GM20431 (cell line): ENCODE data around the gene FAM81A.

ENCODE experiments used
- in situ Hi-C: fragments of 300-500 bp; cut with MseI, MboI; formaldehyde crosslinking; loops from one replicate; pipeline ENCODE4 v1.15.0; 2020; ENCODE audit warnings: low sequenced_read_pairs; ENCODE audit not compliant: unreplicated experiment

The FAM81A gene

DNA sequence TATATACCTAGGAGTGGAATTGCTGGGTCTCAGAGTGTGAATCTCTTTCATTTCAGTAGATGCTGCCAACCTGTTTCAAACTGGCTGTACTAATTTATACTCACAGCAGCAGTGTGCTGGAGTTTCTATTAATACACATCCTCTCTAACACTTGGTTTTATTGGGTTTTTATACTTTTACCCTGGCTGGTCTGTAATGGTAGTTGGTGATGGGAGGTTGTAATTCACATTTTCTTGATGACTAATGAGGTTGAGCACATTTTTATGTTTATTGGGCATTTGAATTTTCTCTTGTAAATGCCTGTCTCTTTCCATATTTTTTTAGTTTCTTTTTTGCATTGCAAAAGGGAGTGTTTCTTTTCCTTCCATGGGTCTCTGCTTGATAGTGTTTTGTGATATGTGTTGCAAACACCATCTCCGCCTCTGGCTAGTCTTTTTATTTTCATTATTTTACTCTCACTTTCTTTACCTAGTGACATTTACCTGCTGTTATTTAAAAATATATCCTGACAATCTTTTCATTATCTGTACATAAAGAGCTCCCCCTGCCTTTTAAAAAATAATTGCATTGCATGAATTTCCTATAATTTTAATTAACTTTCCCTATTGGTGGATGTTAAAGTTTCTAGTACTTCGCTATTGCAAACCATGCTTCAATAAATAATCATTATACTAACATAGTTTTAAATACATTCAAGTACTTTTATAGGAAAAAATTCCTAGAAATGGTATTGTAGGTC lies 124.6 kb downstream of the FAM81A start:
- in situ Hi-C loops, result no loop called here

GRCh38 chr15:59565299-59565698 lies 127.3 kb downstream of the FAM81A start:
- in situ Hi-C loops, result no loop called here

DNA sequence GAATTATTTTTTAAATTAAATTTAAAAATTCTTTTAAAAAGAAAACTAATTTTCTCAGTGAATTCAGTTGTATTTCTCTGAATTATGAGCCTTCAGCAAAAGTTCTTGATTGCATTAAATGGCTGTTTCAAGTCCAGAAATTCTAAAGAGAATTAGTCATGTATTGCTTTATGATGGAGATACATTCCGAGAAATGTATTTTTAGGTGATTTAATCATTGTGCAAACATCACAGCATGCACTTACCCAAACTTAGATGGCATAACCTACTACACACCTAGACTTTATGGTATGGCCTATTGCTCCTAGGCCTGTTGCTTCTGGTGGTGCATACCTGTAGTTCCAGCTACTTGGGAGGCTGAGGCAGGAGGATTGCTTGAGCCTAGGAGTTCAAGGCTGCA lies 129.3 kb downstream of the FAM81A start:
- in situ Hi-C loops, result no loop called here

GRCh38 chr15:59569477-59569876 lies 131.5 kb downstream of the FAM81A start:
- in situ Hi-C loops, result no loop called here

- in situ Hi-C loops, result no loop called here
These were observed 132.3 kb downstream of the FAM81A start for GRCh38 chr15:59570315-59570714.

DNA sequence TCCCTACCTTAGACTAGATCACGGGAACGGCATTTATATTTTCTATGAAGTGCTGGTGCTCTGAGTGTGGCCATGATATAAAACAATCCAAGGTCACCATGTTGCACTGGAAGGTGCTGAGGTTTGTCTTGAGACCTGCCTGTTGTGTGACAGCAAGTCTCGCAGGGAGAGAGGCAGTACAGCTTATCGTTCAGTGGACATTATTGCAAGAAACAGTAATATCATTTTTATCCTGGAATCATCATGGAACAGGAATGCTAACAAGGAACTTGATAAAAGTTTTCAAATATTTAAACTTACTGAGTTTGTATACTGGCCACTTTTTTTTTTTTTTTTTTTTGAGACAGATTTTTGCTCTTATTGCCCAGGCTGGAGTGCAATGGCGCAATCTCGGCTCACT lies 133.6 kb downstream of the FAM81A start:
- in situ Hi-C loops, result no loop called here
